SK-N-SH (cell line): Measurements from ENCODE around the gene SHH. TPM values are rescaled to one million over a fixed set of nuclear protein-coding genes. Genes with fewer than 3 reads are reported as not detected.

Experiments used
- CTCF ChIA-PET: fragments of 300-600, 350-600 bp; formaldehyde crosslinking; extraction: SDS; loops from one replicate; lab custom pipeline; 2021; lab: Yijun Ruan, JAX
- POLR2A ChIA-PET: fragments of 350-600 bp; sonication (Branson Sonifier 250); formaldehyde crosslinking; extraction: SDS; loops from one replicate; lab custom pipeline; 2020; ENCODE audit warnings: antibody characterized with exemption, inconsistent platforms; lab: Yijun Ruan, JAX
- DNase-seq: peaks from one replicate; pipeline ENCODE4 v3.0.0; 2012
- H2AFZ ChIP-seq: fragments of 200-600 bp; sonication (generic); 2 replicates; pipeline ENCODE4 v1.8.1; 2016; ENCODE audit warnings: antibody characterized with exemption, mild to moderate bottlenecking, low read depth
- H3F3A ChIP-seq: fragments of 200-600 bp; sonication (generic); replicated peaks from 2 replicates; pipeline ENCODE3; 2016; ENCODE audit warnings: antibody characterized with exemption, mild to moderate bottlenecking; ENCODE audit not compliant: insufficient read depth
- H3K27ac ChIP-seq, 2 experiments: fragments of 200-500 bp in 1 of 2; fragments of 200-600 bp in 1 of 2; sonication (Bioruptor generic) in 1 of 2; sonication (generic), shearing (Covaris generic) in 1 of 2; 2 replicates each; pipeline versions ENCODE4 v1.5.1 to v1.6.1; 2014 to 2016; ENCODE audit warnings: low read depth in 2 of 2, inconsistent platforms in 1 of 2, low read length in 1 of 2, mild to moderate bottlenecking in 1 of 2, mixed read lengths in 1 of 2
- H3K27me3 ChIP-seq: fragments of 200-600 bp; sonication (generic), shearing (Covaris generic); 2 replicates; pipeline ENCODE4 v1.6.1; 2016; ENCODE audit warnings: mixed run types; ENCODE audit not compliant: insufficient read depth
- H3K36me3 ChIP-seq, 2 experiments: fragments of 200-500 bp in 1 of 2; fragments of 200-600 bp in 1 of 2; sonication (Bioruptor generic) in 1 of 2; sonication (generic) in 1 of 2; replicated peaks in 1 of 2; 2 replicates each; pipeline versions ENCODE3 to v1.5.1; 2014 to 2016; ENCODE audit warnings: low read length in 1 of 2, mild to moderate bottlenecking in 1 of 2; ENCODE audit not compliant: insufficient read depth in 2 of 2, control insufficient read depth in 1 of 2
- H3K4me1 ChIP-seq, 2 experiments: fragments of 200-500 bp in 1 of 2; fragments of 200-600 bp in 1 of 2; sonication (Bioruptor generic) in 1 of 2; sonication (generic), shearing (Covaris generic) in 1 of 2; 2 replicates each; pipeline versions ENCODE4 v1.5.1 to v1.6.1; 2014 to 2016; ENCODE audit warnings: low read depth in 1 of 2, low read length in 1 of 2, mixed run types in 1 of 2; ENCODE audit not compliant: insufficient read depth in 2 of 2, control insufficient read depth in 1 of 2
- H3K4me2 ChIP-seq: fragments of 200-600 bp; sonication (generic), shearing (Covaris generic); 2 replicates; pipeline ENCODE4 v1.6.1; 2017; ENCODE audit warnings: mixed run types
- H3K4me3 ChIP-seq, 2 experiments: fragments of 200-500 bp in 1 of 2; fragments of 200-600 bp in 1 of 2; sonication (Bioruptor generic) in 1 of 2; sonication (generic), shearing (Covaris generic) in 1 of 2; 2 replicates each; pipeline versions ENCODE4 v1.5.1 to v1.8.1; 2014 to 2016; ENCODE audit warnings: low read depth in 2 of 2, inconsistent platforms in 1 of 2, low read length in 1 of 2, mild to moderate bottlenecking in 1 of 2, mixed read lengths in 1 of 2, moderate library complexity in 1 of 2
- H3K79me2 ChIP-seq: fragments of 200-600 bp; sonication (generic); 2 replicates; pipeline ENCODE4 v1.8.1; 2017; ENCODE audit warnings: mild to moderate bottlenecking; ENCODE audit not compliant: insufficient read depth
- H3K9ac ChIP-seq: fragments of 200-600 bp; sonication (generic); 2 replicates; pipeline ENCODE4 v1.6.1; 2017; ENCODE audit warnings: mixed run types
- H3K9me2 ChIP-seq: fragments of 200-600 bp; sonication (generic); 2 replicates; pipeline ENCODE4 v1.6.1; 2017; ENCODE audit warnings: mixed run types
- H3K9me3 ChIP-seq: fragments of 200-600 bp; sonication (generic); 2 replicates; pipeline ENCODE4 v1.6.1; 2017; ENCODE audit warnings: mixed run types, mild to moderate bottlenecking, moderate library complexity
- H4K20me1 ChIP-seq: fragments of 200-600 bp; sonication (generic); 2 replicates; pipeline ENCODE4 v1.6.1; 2017; ENCODE audit warnings: mild to moderate bottlenecking, mixed run types; ENCODE audit not compliant: insufficient read depth
- EZH2phosphoT487 ChIP-seq: fragments of 200-600 bp; sonication (generic); IDR thresholded peaks from 2 replicates; pipeline ENCODE4 v1.6.1; 2017; ENCODE audit warnings: low read depth, mixed run types, mild to moderate bottlenecking, antibody characterized with exemption, moderate library complexity, borderline replicate concordance
- FOSL2 ChIP-seq: IDR thresholded peaks from 2 replicates; pipeline ENCODE4 v1.4.0; 2012; ENCODE audit warnings: low read depth, mild to moderate bottlenecking, moderate library complexity, borderline replicate concordance
- FOXM1 ChIP-seq: IDR thresholded peaks from 2 replicates; pipeline ENCODE4 v1.4.0; 2012; ENCODE audit warnings: low read depth, mild to moderate bottlenecking
- GATA2 ChIP-seq: sonication (generic); formaldehyde crosslinking; IDR thresholded peaks from 2 replicates; pipeline ENCODE4 v1.5.0; 2020; ENCODE audit warnings: mild to moderate bottlenecking, missing genetic modification reagents
- MAX ChIP-seq: IDR thresholded peaks from 2 replicates; pipeline ENCODE4 v1.4.0; 2012; ENCODE audit warnings: low read depth
- MEF2A ChIP-seq: IDR thresholded peaks from 2 replicates; pipeline ENCODE4 v1.4.0; 2012; ENCODE audit warnings: low read depth, borderline replicate concordance
- PBX3 ChIP-seq: IDR thresholded peaks from 2 replicates; pipeline ENCODE4; 2012
- POLR2AphosphoS5 ChIP-seq: IDR thresholded peaks from 2 replicates; pipeline ENCODE4 v1.6.1; 2012; ENCODE audit warnings: low read depth, low read length
- RAD21 ChIP-seq: IDR thresholded peaks from 2 replicates; pipeline ENCODE4 v1.6.1; 2012; ENCODE audit warnings: mild to moderate bottlenecking, low read length
- RFX5 ChIP-seq: IDR thresholded peaks from 2 replicates; pipeline ENCODE4 v1.6.1; 2012; ENCODE audit warnings: mild to moderate bottlenecking, improper control_type of control experiment, low read length
- SMC3 ChIP-seq: IDR thresholded peaks from 2 replicates; pipeline ENCODE4 v1.6.1; 2012; ENCODE audit warnings: low read depth, low read length, improper control_type of control experiment
- TAF1 ChIP-seq: IDR thresholded peaks from 2 replicates; pipeline ENCODE4 v1.6.1; 2012; ENCODE audit warnings: low read depth, mild to moderate bottlenecking, low read length, moderate library complexity, borderline replicate concordance
- TEAD4 ChIP-seq: IDR thresholded peaks from 2 replicates; pipeline ENCODE4 v1.4.0; 2012; ENCODE audit warnings: mild to moderate bottlenecking, borderline replicate concordance; ENCODE audit not compliant: insufficient read depth
- YY1 ChIP-seq: IDR thresholded peaks from 2 replicates; pipeline ENCODE4 v1.4.0; 2012; ENCODE audit warnings: low read depth, mild to moderate bottlenecking
- WGBS: methylation state at CpG from one replicate; pipeline ENCODE4 v1.1.6; 2017; ENCODE audit warnings: low lambda C conversion rate; 5-methylcytosine and 5-hydroxymethylcytosine counted together
- polyA plus RNA-seq, 3 experiments: library from polyadenylated mRNA; depleted of rRNA; stranded (reverse); fragments of >200 nt; gene quantifications; 2 replicates each; pipeline ENCODE4 v1.2.3, GENCODE V29; 2012
- TF ChIP-seq, protein P1 (sequence below): fragments of 150-350 bp; IDR thresholded peaks from 2 replicates; pipeline ENCODE4 v1.6.1; 2016; ENCODE audit warnings: mild to moderate bottlenecking, low read depth, low read length

Gene SHH
- polyA plus RNA-seq, 1 of the 3 experiments (the other 2 are of a cell fraction) = not detected

DNA sequence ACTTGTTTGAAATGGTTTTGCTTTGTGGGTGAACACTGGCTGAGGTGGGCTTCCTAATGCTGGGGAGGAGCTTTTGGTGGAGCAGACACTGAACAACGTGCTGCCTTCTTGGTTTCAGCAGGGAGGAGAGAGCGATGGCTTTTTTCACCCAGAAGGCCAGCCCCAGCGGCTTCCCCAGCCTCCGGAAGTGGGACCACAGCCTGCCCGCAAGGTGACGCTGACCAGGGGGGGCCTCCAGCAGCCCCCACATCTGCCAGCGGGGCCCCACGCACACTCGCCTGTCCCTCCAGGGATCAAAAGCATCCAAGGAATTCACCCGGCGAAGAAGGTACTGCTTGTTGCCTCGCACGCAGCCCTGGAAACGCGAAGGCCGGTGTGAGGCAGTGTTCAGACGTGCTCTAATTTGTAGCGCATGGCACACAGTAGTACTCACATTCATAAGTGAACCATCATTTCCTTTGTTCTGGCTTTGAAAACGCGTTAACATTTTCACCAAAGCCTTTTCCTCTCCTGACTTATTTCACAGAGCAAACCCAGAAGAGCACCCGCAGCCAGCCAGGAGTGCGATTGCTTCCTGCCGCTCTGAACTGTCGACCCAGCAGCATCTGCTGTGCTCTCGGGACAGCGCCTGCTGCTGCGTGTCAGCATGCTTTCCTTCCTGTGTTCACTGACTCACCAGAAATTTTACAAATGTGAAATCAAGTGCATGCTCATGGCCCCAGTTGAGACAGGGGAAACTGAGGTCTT is 48.4 kb downstream of the SHH start:
- 95% methylated on average over 26 of the region's 27 CpGs for WGBS

DNA sequence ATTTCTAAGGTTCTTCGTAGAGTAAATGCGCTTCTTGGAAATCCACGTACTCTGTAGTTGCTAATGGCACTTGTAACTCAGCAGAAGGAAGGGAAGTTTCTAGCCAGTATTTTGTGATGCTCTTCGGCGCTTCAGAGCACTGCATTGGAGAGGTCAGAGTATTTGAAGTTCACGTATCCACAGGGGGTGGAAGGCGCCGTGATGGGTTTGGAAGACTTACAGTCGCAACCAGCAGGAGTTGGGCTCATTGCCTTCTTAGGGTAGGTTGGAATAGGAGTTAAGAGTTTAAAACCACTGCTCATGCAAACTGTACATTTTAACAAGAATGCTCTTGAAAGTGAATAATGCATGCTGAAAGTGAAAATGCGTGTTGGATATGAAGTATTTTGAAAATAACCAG is 49.1 kb downstream of the SHH start:
- peaks cover 48% of the 10 kb centered on the region for H4K20me1 ChIP-seq
- ChIA-PET POLR2A (no interaction called here), CTCF (interaction anchor here (1.3 to 1.9 kb wide), 3 partner anchors 24 to 172 kb away, joined by 3 to 15 read pairs (median 6); no protein-coding TSS in a partner anchor)
- H3K9me2 ChIP-seq = no peaks in the 10 kb centered on the region
- peaks cover 45% of the 10 kb centered on the region; the same call in 1 of the 2 replicates for H3K79me2 ChIP-seq
- H3K27me3 ChIP-seq = no peaks in the 10 kb centered on the region
- H3K36me3 ChIP-seq = peaks cover 9 to 86% of the 10 kb centered on the region in 2 experiments
- no peak overlapping the region for H3K4me2 ChIP-seq
- H3K27ac ChIP-seq = no peak overlapping the region
- H3K4me3 ChIP-seq = no peak overlapping the region
- H2AFZ ChIP-seq = no peak overlapping the region
- DNase-seq = no peak
- H3K4me1 ChIP-seq = no peaks in the 10 kb centered on the region; a peak in 1 of 4 replicates
- peaks cover 9% of the 10 kb centered on the region for H3F3A ChIP-seq
- WGBS = 95% methylated on average over 10 of the region's 10 CpGs
- TF ChIP-seq GATA2 (CRISPR knock-in tag) (no peak), RFX5 (no peak), FOXM1 (no peak), RAD21 (no peak), SMC3 (no peak), YY1 (no peak), FOSL2 (no peak), MAX (no peak), POLR2AphosphoS5 (no peak), MEF2A (no peak), TAF1 (no peak)
- TF ChIP-seq, all 33 proteins: peak for 0
- Histone ChIP-seq H3K9me3 (no peaks in the 10 kb centered on the region), H3K9ac (no peak overlapping the region)

More for the DNA sequence above, 48.4 kb downstream of the SHH start:
- Histone ChIP-seq H3K27ac (no peak overlapping the region), H3K4me3 (no peak overlapping the region), H3K4me1 (no peaks in the 10 kb centered on the region; a peak in 1 of 4 replicates), H3F3A (peaks cover 9% of the 10 kb centered on the region), H3K9ac (no peak overlapping the region), H4K20me1 (peaks cover 54% of the 10 kb centered on the region), H3K27me3 (no peaks in the 10 kb centered on the region), H2AFZ (no peak overlapping the region), H3K4me2 (no peak overlapping the region), H3K9me2 (no peaks in the 10 kb centered on the region), H3K36me3 (peaks cover 12 to 80% of the 10 kb centered on the region in 2 experiments), H3K79me2 (peaks cover 38% of the 10 kb centered on the region; the same call in 1 of the 2 replicates), H3K9me3 (no peaks in the 10 kb centered on the region)
- DNase-seq = no peak
- CTCF ChIA-PET = interaction anchor here (0.7 kb wide), 1 partner anchor 165 kb away, joined by 3 read pairs; no protein-coding TSS in a partner anchor
- POLR2A ChIA-PET = no interaction called here
- TF ChIP-seq, protein P1, sequence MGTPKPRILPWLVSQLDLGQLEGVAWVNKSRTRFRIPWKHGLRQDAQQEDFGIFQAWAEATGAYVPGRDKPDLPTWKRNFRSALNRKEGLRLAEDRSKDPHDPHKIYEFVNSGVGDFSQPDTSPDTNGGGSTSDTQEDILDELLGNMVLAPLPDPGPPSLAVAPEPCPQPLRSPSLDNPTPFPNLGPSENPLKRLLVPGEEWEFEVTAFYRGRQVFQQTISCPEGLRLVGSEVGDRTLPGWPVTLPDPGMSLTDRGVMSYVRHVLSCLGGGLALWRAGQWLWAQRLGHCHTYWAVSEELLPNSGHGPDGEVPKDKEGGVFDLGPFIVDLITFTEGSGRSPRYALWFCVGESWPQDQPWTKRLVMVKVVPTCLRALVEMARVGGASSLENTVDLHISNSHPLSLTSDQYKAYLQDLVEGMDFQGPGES = no peak
- TF ChIP-seq PBX3 = no peak
- TF ChIP-seq MEF2A = no peak
- TF ChIP-seq TEAD4 = no peak
- TF ChIP-seq TAF1 = no peak
- no peak for TF ChIP-seq EZH2phosphoT487
